Measurements from ENCODE around the gene CREB1. TPM values are rescaled to one million over a fixed set of nuclear protein-coding genes. Genes with fewer than 3 reads are reported as not detected.

The CREB1 gene
- total and polyA plus RNA-seq, 10 of the 15 experiments (the other 5 are each of a cell fraction or from before 2014, with no cell fraction given), result 13.4 to 76.9 (median 39.5) TPM

DNA sequence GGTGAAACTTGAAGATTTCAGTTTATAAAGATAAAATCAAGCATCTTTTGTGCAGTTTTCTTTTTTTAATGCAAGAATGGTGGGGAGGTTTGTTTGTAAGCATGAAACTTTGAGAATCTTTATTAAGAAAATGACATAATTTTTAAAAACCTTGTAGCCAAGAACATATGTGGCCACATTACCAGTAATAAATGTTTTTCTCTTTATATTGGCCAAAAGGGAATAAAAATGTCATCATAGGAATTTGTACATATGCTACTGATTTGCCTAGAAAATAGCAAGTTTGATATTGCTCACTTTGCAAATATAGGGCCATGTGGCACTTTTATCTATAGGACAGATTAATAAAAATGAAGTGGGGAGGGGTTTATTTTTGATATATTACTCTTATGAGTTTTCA lies 69.9 kb downstream of the CREB1 start:
- Histone ChIP-seq H3K36me3 (ENCODE audit: control insufficient read depth in 2 of 2, insufficient read depth in 2 of 2, low read length in 1 of 2) (peaks cover 3 to 19% of the 10 kb centered on the region in 2 experiments), H3K79me2 (ENCODE audit: control insufficient read depth, insufficient read depth, low read length) (no peaks in the 10 kb centered on the region), H3K9me3 (replicated peaks; ENCODE audit: control insufficient read depth, insufficient read depth, low read length) (no peaks in the 10 kb centered on the region), H3K27me3 (replicated peaks in 1 of 2; ENCODE audit: control insufficient read depth in 2 of 2, insufficient read depth in 2 of 2, low read length in 1 of 2) (no peaks in the 10 kb centered on the region), H3K4me2 (ENCODE audit: control insufficient read depth, insufficient read depth) (no peak overlapping the region), H3K9ac (ENCODE audit: control insufficient read depth, insufficient read depth, low read length) (no peak overlapping the region), H3K4me1 (ENCODE audit: control insufficient read depth, insufficient read depth, low read length) (no peaks in the 10 kb centered on the region), H4K20me1 (ENCODE audit: control insufficient read depth, insufficient read depth) (no peaks in the 10 kb centered on the region), H3K4me3 (no peak overlapping the region), H3K27ac (ENCODE audit: control insufficient read depth, insufficient read depth) (no peak overlapping the region), H2AFZ (ENCODE audit: control insufficient read depth, low read depth, low read length) (no peak overlapping the region)
- BruUV-seq (replicated peaks), result no TSS peak
- intact Hi-C loops (cut with micrococcal nuclease; ENCODE audit: unreplicated experiment) (no loop called here), in situ Hi-C loops (cut with MboI) (no loop called here)
- DNase-seq (ENCODE audit: low read depth, low spot score) (no peak), FAIRE-seq (no peak), ATAC-seq (no peak)
- ChIA-PET POLR2A (interaction anchor here (0.6 kb wide), 2 partner anchors 47 to 753 kb away, joined by 3 to 8 read pairs; no protein-coding TSS in a partner anchor), CTCF (interaction anchor here (1.3 to 1.4 kb wide), 2 partner anchors 55 to 373 kb away, joined by 3 to 4 read pairs; no protein-coding TSS in a partner anchor), SMC1A (ENCODE audit: uncharacterized antibody, unreplicated experiment) (interaction anchor here (0.5 to 1.5 kb wide), 3 partner anchors 64 to 441 kb away, joined by 3 read pairs; no protein-coding TSS in a partner anchor), RAD21 (ENCODE audit: unreplicated experiment) (no interaction called here)
- TF ChIP-seq, protein P1, sequence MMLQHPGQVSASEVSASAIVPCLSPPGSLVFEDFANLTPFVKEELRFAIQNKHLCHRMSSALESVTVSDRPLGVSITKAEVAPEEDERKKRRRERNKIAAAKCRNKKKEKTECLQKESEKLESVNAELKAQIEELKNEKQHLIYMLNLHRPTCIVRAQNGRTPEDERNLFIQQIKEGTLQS (IDR thresholded peaks at IDR 0.05; ENCODE audit: borderline replicate concordance, extremely low read depth, low read depth, low read length), result no peak
- TF ChIP-seq IRF4 (IDR thresholded peaks at IDR 0.05; ENCODE audit: low read depth, low read length) (no peak), DPF2 (IDR thresholded peaks at IDR 0.05) (no peak), ZNF24 (IDR thresholded peaks at IDR 0.05) (no peak), TBL1XR1 (IDR thresholded peaks at IDR 0.05; ENCODE audit: low read depth, low read length) (no peak), GABPA (IDR thresholded peaks at IDR 0.05; ENCODE audit: low read depth) (no peak), POU2F2 (IDR thresholded peaks at IDR 0.05; ENCODE audit: borderline replicate concordance, low read depth, low read length) (no peak), SPI1 (IDR thresholded peaks at IDR 0.05; ENCODE audit: borderline replicate concordance, insufficient read depth, low read depth, low read length) (no peak), BACH1 (IDR thresholded peaks at IDR 0.05; ENCODE audit: borderline replicate concordance) (no peak), ZSCAN29 (IDR thresholded peaks at IDR 0.05) (no peak), JUNB (IDR thresholded peaks at IDR 0.05) (no peak), ZNF217 (IDR thresholded peaks at IDR 0.05) (no peak), CEBPB (IDR thresholded peaks at IDR 0.05; ENCODE audit: borderline replicate concordance in 1 of 2, low read depth in 2 of 2, low read length in 2 of 2) (no peak), WRNIP1 (IDR thresholded peaks at IDR 0.05; ENCODE audit: borderline replicate concordance, low read depth, low read length) (no peak), TAF1 (IDR thresholded peaks at IDR 0.05; ENCODE audit: borderline replicate concordance, low read depth, low read length) (no peak)
- TF ChIP-seq, protein P2, sequence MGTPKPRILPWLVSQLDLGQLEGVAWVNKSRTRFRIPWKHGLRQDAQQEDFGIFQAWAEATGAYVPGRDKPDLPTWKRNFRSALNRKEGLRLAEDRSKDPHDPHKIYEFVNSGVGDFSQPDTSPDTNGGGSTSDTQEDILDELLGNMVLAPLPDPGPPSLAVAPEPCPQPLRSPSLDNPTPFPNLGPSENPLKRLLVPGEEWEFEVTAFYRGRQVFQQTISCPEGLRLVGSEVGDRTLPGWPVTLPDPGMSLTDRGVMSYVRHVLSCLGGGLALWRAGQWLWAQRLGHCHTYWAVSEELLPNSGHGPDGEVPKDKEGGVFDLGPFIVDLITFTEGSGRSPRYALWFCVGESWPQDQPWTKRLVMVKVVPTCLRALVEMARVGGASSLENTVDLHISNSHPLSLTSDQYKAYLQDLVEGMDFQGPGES (IDR thresholded peaks at IDR 0.05), result no peak
- TF ChIP-seq, protein P3, sequence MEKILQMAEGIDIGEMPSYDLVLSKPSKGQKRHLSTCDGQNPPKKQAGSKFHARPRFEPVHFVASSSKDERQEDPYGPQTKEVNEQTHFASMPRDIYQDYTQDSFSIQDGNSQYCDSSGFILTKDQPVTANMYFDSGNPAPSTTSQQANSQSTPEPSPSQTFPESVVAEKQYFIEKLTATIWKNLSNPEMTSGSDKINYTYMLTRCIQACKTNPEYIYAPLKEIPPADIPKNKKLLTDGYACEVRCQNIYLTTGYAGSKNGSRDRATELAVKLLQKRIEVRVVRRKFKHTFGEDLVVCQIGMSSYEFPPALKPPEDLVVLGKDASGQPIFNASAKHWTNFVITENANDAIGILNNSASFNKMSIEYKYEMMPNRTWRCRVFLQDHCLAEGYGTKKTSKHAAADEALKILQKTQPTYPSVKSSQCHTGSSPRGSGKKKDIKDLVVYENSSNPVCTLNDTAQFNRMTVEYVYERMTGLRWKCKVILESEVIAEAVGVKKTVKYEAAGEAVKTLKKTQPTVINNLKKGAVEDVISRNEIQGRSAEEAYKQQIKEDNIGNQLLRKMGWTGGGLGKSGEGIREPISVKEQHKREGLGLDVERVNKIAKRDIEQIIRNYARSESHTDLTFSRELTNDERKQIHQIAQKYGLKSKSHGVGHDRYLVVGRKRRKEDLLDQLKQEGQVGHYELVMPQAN (conservative IDR thresholded peaks at IDR 0.05), result no peak
